ENCODE results near the gene FRMD1. TPM values are rescaled to one million over a fixed set of nuclear protein-coding genes. Genes with fewer than 3 reads are reported as not detected.

Gene FRMD1
- total RNA-seq, 1 donor from 2014 or later: not detected

DNA sequence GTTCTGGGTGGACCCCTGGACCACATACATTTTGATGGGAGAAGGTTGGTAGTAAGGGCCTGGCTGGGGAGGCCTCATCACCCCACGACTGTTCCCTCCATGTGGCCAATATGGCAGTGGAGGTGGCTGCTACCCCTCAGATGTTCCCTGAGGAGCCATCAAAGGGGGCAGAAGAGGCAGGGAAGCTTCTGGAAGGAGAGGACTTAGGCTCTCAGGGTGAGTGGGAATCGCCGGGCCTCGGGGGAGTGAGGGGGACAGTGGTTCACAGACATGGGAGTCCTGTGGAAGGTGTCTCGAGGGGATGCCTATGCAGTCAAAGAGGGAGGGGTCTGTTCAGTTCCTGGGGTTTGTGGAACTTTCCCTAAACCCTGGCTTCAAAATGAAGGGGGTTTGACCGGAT lies 32.9 kb upstream of the FRMD1 start:
- intact Hi-C loops (cut with micrococcal nuclease): no loop called here

DNA sequence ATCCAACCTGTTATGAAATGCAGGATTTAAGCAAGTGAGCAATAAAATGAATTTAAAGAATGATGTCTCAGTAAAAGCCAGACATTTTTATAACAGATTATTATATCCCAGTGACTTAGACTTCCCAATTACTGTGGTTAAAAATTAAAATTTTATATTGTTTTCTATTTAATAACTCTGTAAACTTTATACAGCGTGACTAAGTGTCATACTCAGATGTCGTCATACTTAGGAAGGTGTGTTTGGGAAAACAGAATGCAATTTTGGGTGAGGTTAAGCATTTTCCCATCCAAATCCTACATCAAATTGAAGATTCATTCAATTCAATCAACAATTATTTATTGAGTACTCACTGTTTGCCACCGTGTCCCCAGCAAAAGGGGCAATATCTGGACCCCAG lies 31.4 kb upstream of the FRMD1 start:
- intact Hi-C loops (cut with micrococcal nuclease): no loop called here

DNA sequence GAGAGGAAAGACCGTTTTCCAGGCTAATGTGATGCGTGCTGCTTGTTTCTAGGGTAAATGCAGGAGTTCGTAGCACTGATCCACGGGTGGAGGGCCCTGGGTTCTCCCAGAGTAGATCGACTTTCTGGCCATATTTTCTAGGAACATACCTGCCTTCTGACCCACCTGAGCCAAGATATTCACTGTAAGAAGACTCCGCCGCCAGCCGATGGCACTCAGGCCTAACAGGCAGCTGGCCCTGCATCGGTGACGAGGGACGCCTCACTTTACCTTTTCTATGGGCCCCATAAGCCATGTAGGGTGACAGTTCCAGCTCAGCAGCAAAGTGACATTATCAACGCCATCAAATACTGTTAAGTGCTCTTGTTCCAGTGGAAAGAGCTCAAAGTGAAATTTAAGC lies 30.2 kb upstream of the FRMD1 start:
- intact Hi-C loops (cut with micrococcal nuclease): no loop called here

DNA sequence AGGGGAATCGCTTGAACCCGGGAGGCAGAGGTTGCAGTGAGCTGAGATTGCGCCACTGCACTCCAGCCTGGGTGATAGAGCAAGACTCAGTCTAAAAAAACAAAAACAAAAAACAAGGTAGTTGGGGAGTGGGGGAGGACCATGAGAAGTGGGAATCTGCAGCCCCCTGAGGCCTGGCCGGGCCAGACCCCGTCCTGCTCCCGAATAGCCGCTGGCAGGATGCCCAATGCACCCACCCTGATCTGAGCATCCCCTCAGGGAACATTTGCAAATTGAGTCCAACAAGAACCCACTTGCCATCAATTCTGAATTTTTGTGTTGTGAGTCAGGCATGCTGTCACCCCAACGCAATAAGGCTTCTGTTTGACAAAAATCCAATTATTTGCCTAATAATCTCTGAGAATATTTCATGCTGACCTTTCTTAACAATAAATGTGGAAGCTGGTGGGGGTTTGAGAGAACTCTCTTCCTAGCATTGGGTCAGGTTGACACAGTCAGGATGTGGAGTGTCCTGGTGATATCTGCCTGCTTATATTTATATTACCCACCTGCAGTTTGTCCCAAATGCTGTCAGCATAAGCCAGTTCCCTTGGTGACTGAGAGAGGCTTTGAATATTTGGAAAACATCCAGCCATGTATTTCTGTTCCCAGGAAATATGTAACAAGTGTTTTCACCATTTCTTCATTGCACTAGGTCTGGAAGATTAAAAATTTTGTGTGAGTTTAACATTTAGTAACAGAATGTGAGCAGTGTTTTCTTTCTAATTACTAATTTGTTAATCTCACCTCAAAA lies 28.4 kb upstream of the FRMD1 start:
- intact Hi-C loops (cut with micrococcal nuclease): no loop called here

DNA sequence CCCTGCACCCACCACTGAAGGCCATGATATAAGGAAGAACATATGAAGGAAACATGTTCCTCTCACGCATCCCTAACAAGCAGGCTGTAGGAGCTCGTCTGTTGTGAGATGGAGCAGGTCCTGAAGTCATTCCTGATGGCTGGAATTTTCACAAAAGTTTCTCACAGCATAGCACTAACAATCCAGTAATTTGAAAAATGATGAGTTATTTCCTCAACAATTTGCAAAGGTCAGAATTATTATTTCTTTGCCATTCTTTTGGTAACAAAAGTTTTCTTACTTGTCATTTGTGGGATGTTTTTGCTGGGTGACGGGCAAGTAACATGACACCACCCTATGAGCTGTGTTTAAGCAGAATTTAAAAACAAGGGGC lies 27.6 kb upstream of the FRMD1 start:
- intact Hi-C loops (cut with micrococcal nuclease): no loop called here

DNA sequence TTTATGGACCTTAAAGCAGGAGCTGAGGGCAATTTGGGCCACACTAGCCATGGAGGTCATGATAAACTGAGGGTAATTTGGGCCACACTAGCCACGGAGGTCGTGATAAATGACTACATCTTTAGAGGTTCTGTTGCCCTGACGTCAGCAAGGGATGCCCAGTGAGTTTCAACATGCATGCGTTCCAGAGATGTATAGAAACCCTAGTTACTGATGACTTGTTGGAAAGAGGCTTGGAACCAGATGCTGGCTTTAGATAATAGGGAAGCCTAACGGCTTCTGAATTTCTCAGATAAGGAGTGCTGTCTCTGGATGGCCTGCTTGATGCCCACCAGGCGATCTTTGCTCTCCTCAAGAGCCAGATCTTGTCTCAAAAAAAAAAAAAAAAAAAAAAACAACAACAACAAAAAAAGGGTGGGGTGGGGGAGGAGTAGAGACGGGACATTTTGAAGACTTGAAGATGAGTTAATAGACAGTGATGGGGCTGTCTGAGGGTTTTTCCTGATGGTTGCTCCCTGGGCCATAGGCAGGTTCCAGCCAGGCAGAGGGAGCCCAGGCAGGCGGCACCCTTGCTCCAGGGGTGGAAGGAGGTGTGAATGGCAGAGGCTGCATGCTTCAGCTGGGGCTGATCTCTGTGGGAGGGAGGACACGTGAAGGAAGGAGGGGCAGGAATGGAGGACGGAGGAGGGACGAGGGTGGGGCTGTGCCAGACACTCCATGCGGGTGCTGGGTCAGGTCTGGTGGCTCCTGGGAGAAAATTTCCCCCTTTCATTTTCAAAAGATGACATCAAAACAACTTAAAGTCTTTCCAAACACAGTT lies 27.0 kb upstream of the FRMD1 start:
- intact Hi-C loops (cut with micrococcal nuclease): no loop called here

DNA sequence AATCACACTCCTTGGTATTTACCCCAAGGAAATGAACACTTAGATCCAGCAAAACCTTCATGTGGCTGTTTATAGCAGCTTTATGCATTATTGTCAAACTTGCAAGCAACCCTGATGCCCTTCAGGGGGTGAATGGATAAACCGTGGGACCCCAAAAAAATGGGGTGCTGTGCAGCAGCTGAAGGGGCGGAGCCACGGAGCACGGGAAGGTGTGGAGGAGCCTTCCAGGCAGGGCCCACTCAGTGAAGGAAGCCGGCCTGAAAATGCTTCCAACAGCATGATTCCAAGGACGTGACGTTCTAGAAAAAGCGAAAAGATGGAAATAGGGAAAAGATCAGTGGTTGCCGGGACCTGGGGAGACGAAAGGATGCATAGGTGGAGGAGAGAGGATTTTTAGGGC lies 25.6 kb upstream of the FRMD1 start:
- intact Hi-C loops (cut with micrococcal nuclease): no loop called here

DNA sequence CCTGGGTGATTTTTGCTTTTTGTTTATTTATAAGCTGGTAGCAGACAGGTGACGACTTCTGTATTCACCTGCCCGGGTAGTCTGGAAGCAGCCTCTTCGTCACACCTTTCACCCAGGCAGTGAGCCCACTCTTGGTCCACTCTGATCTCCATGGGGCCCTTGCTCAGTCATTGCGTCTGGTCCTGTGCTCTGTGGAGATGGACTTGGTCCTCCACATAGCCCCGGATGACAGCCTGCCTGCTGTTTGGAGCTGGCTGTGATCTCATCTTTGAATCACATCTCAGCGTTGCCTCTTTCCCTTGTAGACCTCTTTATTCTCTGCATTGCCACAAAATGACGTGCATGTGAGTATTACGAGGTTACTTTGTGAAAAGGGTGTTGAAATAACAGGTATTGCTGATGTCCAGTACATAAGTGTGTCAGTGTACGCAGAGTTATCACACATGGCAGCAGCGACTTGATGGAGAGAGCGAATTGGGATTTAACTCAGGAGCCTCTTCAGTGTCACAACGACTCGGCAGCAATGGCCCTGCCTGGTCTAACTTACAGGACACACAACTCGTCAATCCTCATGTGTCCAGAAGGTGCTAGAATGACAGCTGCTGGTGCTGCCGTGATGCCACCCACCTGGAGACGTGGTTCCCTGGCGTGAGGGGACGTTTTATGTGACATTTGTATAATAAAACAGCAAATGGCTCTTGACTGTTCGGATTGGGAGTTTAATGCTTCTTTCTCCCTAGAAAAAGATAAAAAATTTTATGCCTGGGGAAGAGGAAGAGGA lies 24.2 kb upstream of the FRMD1 start:
- intact Hi-C loops (cut with micrococcal nuclease): no loop called here

DNA sequence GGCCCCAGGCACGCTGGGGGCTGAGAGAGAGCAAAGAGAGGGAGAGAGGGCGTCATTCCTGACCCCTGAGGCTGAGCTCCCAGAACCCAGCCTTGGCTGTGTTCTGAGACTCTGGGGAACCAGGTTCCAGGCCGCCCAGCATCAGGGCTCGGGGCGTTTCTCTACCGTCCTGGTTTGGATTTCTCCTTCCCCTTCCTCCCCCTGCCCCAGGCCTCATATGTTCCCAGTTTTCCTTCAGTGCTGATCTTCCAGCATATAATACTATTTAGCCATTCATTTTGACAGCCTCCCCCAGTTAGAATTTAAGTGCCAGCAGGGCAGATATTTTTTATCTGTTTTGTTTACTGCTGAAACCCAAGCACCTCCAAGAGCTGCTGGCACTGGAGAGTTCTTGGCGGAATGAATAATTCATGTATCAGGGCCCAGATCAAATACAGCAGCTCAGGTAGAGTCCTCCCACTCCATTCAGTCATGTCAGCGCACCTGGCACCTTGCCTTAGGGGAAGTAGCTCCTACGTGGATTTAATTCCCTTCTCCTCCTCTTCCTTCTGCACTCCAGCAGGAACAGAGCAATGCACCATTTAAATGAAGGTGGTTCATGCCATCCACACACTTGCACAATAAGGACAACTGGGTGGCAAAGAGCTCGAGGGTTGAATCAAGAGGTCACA lies 23.4 kb upstream of the FRMD1 start:
- intact Hi-C loops (cut with micrococcal nuclease): no loop called here

DNA sequence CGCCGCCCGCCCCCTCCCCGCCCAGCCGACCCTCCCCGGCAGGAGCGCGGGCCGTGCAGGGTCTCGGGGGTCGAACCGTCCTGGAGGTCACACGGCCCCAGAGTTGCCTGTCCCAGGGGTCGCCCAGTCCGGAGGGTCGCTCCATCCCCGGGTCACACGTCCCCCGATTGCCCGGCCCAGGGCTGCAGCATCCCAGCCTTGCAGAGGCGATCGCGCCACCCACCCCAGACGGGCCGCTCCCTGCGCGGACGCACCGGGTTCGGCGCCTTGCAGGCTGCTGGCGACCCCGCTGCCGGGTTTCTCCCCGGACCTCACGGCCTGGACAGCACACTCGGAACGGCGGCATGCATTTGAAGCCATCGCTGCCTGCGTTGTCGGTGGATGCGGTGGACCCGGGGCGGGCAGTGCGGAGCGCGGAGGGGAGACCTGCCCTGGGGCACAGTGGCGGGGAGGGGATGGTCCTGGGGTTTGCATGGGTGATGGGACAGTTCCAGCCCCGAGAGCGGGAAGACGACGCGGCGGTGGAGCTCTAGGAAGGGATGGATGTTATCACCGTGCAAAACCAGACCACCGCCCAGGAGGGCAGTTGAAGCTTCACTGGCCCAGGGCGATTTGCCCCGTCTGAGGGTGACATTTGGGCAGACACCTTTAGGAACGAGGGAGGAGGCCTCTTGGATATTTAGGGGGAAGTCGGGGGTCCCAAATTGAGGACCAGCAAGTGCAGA lies 22.7 kb upstream of the FRMD1 start:
- intact Hi-C loops (cut with micrococcal nuclease): no loop called here

DNA sequence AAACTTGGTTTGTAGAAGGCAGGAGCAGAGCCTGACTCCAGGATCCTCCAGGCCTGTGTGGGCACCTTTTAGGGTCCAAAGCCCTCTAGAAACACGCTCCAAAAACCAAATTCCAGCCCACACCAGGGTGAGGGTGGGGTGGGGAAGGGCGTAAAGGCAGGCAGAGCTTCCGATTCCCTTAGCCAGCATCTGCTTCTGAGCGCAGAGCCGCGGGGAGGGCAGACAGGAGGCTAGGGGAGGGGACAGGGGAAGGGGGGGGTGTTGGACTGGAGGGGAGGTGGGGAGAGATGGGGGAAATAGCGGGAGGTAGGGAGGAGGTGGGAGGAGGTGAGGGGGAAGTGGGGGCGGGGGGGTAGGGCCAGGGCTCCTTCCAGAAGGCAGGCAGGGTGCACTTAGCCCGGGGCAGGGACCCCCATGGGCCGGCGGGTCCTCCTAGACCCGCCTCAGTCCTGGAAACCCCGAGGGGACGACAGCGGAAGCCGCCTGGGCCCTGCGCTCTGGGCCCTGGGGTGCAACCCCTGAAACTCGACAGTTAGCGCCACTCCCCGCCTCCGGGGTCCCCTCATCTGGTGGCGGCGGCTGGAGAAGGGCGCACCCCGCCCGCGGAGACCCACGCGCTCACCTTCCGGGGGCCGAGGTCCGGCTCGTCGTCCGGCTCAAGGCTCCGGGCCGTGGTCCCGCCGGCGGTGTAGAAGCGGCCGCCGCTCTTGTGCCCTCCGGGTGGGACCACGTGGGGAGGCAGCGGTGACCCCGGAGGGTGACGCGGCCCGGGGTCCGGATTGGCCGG lies 22.0 kb upstream of the FRMD1 start:
- intact Hi-C loops (cut with micrococcal nuclease): no loop called here

DNA sequence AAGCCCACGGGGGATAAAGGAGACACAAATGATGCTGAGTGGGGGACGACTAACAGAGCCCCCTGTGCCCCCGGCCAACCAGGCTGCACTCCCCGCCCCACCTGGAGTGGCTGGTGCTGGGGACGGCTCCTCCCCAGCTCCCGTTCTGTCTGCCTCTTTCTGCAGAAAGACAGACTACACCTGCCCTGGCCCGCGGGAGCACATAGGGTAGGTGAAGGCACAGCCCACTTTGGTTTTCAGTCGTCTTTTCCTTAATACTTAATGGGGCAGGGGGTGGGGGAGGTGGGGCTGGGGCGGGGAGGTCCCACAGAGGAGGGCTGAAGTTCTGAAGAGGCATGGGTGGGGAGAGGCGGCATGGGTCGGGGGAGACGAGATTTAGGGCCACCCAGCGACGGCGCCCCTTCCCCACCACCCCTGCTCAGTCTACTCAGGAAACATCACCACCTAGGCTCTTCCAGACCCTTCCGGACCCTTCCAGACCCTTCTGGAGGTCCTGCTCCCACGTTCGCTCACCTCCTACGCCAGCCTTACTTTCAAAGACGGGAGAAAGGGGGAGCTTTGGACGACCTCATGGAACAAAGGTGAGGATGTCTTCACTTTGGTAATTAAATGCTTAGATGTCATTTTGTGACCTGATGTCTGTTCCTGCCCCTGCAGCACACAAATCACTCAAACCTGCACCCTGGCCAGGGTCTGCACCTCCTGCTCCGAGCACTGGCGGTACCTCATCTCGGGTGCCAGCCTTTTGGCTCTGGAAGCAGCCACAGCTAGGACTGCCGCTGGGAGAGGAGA lies 21.2 kb upstream of the FRMD1 start:
- intact Hi-C loops (cut with micrococcal nuclease): no loop called here

DNA sequence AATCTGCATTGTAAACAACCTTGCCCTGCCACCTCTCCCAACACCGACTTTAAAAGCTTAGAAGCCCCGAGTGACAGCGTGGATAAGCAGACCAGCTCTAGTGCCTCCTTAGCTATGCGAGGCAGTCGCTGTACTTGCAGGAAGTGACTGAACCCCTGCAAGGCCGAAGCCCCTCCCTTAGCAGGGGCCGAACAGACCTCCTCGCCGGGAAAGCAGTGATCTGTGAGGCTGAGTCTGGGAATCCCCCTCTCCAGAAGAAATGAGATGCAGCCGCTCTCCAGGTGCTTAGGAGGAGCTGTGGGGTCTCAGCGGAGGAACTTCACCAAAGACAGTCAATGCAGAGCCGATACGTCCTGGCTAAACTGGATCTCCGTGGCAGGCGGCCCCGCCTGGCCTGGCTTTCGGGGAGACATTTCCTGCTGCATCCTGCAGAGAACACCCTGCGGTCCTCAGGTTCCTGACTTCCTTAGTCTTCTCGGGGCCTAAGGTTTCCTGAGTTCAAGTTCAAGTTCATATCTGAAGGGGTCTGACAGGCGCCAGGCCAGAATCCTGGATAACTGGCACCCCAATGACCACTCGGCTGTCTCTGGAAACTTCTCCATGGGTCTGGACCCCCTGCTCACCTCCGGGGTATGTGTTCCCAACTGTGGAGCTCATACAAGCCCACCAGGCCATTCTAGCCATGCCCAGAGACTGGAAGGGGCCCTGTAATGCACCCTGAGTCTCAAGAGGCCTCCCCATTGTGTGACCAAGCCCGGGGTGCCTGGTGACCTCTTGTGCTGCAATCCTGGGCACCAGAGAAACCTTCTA lies 20.4 kb upstream of the FRMD1 start:
- intact Hi-C loops (cut with micrococcal nuclease): no loop called here

DNA sequence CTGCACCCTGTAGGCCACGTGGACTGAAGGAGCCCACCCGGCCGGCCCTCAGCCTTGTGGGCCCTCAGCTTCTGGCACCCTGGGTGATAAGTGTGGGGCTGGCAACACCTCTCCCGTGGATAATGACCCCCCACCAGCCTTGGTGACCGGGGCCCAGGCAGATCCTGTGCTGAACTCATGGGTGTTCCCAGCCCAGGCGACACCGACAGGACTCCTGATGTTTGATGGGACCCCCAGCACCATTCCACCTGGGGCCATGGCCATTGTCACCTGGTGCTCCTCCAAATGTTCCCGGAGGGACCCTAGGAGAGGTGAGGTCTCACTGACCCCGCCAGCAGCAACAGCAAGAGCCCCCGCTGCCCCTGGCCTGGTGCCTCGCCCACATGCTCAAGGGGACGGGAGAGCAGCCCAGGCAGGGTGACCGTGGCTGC lies 19.4 kb upstream of the FRMD1 start:
- intact Hi-C loops (cut with micrococcal nuclease): no loop called here

DNA sequence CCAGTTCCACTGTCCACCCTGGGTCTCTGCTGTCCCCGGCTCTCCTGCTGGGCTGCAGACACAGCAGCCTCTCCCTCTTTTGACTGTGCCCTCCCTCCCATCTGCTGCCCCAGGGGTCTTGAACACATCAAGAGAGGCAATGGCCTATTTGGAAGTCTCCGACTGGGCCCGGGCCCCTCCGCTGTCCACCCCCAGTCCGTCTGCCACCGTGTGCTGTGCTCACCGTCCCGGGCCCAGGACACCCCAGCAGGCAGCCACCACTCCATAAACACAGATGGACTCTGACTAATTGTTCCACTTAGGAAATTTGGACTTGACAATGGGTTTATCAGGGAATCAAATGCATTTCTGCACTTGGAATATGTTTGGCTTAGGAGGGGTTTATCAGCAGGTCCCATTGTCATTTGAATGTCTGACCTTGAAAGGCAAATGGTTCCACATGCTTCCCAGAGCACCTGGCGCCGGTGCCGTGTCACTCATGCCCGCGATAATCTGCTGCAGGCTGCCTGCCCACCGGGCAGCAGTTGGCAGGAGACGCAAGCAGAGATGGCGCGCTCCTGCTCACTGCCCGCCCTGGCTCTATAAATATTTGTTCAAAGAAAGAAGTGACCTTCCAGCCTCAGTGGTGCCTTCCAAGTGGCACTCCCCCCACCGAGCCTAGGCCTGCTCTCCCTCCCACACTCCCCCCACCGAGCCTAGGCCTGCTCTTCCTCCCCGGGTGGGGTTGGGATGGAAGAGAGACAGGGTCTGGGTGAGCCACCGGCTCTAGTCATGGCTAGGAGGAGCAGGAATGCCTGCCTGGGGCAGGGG lies 18.8 kb upstream of the FRMD1 start:
- intact Hi-C loops (cut with micrococcal nuclease): no loop called here

DNA sequence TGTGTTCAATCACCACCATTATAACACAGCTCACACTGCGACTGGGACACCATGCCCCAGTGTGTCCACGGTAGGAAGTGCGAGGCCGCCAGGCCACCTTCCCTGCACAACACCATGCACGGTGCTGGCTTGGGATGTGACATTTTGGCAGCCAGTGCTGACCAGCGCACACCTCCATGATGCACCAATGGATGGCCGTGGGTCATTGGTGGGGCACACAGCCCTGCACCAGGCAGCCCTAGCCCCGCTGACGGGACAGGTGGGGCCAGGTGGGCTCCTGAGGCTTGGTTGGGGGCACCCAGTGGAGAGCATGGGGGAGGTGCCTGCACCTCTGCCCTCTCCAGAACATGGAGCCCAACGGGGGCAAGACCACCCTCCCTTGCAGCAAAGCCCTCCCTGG lies 18.2 kb upstream of the FRMD1 start:
- intact Hi-C loops (cut with micrococcal nuclease): no loop called here

DNA sequence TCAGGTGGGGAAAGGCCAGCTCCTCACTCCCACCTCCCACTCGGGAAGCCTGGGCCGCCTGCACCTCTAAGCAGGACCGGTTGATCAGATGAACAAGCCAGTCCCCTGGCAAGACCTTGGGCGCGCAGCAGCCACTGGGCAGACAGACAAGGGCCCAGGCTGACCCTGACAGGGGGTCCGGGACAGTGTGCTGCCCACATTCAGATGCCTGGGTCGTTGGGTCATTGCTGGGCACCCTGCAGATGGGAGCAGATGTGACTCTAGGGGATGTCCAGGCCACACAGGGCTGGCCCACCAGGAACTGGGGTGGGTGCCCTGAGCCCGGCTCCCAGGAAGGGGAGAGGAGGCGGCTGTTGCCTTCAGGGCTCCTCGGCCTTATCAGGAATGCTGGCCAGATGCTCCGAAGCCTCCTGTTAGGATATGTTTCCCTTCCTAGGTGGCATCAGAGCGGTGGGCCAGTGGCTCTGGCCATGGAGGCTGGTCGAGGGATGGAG lies 17.3 kb upstream of the FRMD1 start:
- intact Hi-C loops (cut with micrococcal nuclease): no loop called here

Data from T-helper 1 cell treated with Interleukin-12 subunit alpha and Interleukin-12 subunit beta and Interleukin-4 antibody, amounts not matched to agents 30 ng/mL and 1 ng/mL, for 36 hours (primary cell).